Epithelial cell of proximal tubule (primary cell): Measurements from ENCODE around the gene AGBL5. TPM values are rescaled to one million over a fixed set of nuclear protein-coding genes. Genes with fewer than 3 reads are reported as not detected.

Source experiments
- DNase-seq: peaks from one replicate; pipeline ENCODE4 v3.0.0-alpha.2; 2011; ENCODE audit warnings: low read depth
- H3K4me3 ChIP-seq: 2 replicates; pipeline ENCODE4 v1.5.1; 2011; ENCODE audit warnings: low read depth, mild to moderate bottlenecking, low read length
- CTCF ChIP-seq: conservative IDR thresholded peaks from 2 replicates; pipeline ENCODE4 v1.5.1; 2012; ENCODE audit warnings: low read depth, mild to moderate bottlenecking, low read length
- total RNA-seq: library from RNA; depleted of rRNA; stranded (reverse); fragments of >200 nt; gene quantifications from 2 replicates; pipeline ENCODE4 v1.2.3, GENCODE V29; 2015

AGBL5 gene
- total RNA-seq, 1 donor from 2014 or later, result 17.0 TPM

GRCh38 chr2:27007416-27008374 is 43.8 kb upstream of the AGBL5 start:
- TF ChIP-seq CTCF, result no peak
- DNase-seq, result no peak

GRCh38 chr2:27008678-27009077 is 42.8 kb upstream of the AGBL5 start:
- no peak overlapping the region for H3K4me3 ChIP-seq
- no peak for TF ChIP-seq CTCF
- no peak for DNase-seq

More at GRCh38 chr2:27007416-27008374, 43.8 kb upstream of the AGBL5 start:
- H3K4me3 ChIP-seq, result no peak overlapping the region

- no peak for TF ChIP-seq CTCF
- DNase-seq, result no peak
- no peak overlapping the region for H3K4me3 ChIP-seq
Observed at GRCh38 chr2:27009083-27009482, 42.4 kb upstream of the AGBL5 start.

GRCh38 chr2:27009716-27010115 is 41.8 kb upstream of the AGBL5 start:
- no peak for TF ChIP-seq CTCF
- DNase-seq, result no peak
- H3K4me3 ChIP-seq, result no peak overlapping the region

GRCh38 chr2:27010139-27010538 is 41.3 kb upstream of the AGBL5 start:
- TF ChIP-seq CTCF, result no peak
- no peak overlapping the region for H3K4me3 ChIP-seq
- DNase-seq, result no peak

- H3K4me3 ChIP-seq, result no peak overlapping the region
- DNase-seq, result no peak
Observed at GRCh38 chr2:27013738-27014137, 37.7 kb upstream of the AGBL5 start.

More at GRCh38 chr2:27013738-27014137, 37.7 kb upstream of the AGBL5 start:
- TF ChIP-seq CTCF, result no peak
